Left lung (tissue), 10 donors: ENCODE results near the gene NLRP8. TPM values are rescaled to one million over a fixed set of nuclear protein-coding genes. Genes with fewer than 3 reads are reported as not detected.

Experiments
- ATAC-seq: fragments of 200-7000 bp; cut with Tn5 transposase; one replicate; pipeline ENCODE4 v1.9.1; 2020; ENCODE audit warnings: moderate library complexity
- DNase-seq, 4 donors: peaks; one replicate each; pipeline ENCODE4 v3.0.0-alpha.2; 2013 to 2020
- H3K27ac ChIP-seq, 2 donors: fragments of 200-600 bp; sonication (generic) in 1 of 2; one replicate each; pipeline versions ENCODE4 v1.5.0 to v1.8.0; 2020 to 2021
- H3K27me3 ChIP-seq, 2 donors: fragments of 200-600 bp; sonication (generic) in 1 of 2; one replicate each; pipeline versions ENCODE4 v1.5.0 to v1.8.0; 2020 to 2021
- H3K36me3 ChIP-seq, 2 donors: fragments of 200-600 bp; sonication (generic) in 1 of 2; one replicate each; pipeline versions ENCODE4 v1.5.0 to v1.8.0; 2020 to 2021
- H3K4me1 ChIP-seq, 2 donors: fragments of 200-600 bp; one replicate each; pipeline ENCODE4 v1.8.0; 2021
- H3K4me3 ChIP-seq, 2 donors: fragments of 200-600 bp; sonication (generic) in 1 of 2; one replicate each; pipeline versions ENCODE4 v1.5.0 to v1.8.0; 2020 to 2021; ENCODE audit warnings: mild to moderate bottlenecking in 1 of 2
- H3K9me3 ChIP-seq, 2 donors: fragments of 200-600 bp; sonication (generic) in 1 of 2; one replicate each; pipeline versions ENCODE4 v1.5.0 to v1.8.0; 2020 to 2021
- CTCF ChIP-seq, 2 donors: fragments of 200-600 bp; sonication (generic) in 1 of 2; IDR thresholded peaks; one replicate each; pipeline versions ENCODE4 v1.5.0 to v1.8.0; 2021; ENCODE audit warnings: antibody characterized with exemption in 2 of 2
- intact Hi-C, 2 donors: fragments of 100-400 bp; cut with DNase I; formaldehyde crosslinking; loops; one replicate each; pipeline versions ENCODE4 v1.11.2 to v1.14.2; 2022
- polyA plus RNA-seq, 6 donors: library from polyadenylated mRNA; unstranded; fragments of 120-200 nt; gene quantifications; one replicate each; pipeline ENCODE4 v1.2.1, GENCODE V29; 2013; ENCODE audit not compliant: insufficient read length in 6 of 6
- total RNA-seq, 2 donors: library from RNA; stranded (reverse); fragmentation: NEBNext Ultra II Directional; extraction: Animal tissue kit (Norgen Biotek cat#: 25700); gene quantifications; one replicate each; pipeline ENCODE4 v1.2.1, GENCODE V29; 2021
- donor health status: DM: no; HTN: yes; CAD: no.
- donor health status: DM: no; HTN: no; CAD: no.

NLRP8 gene
- total and polyA plus RNA-seq, 8 donors = 0.04 TPM; not detected in 7

- H3K9me3 ChIP-seq = peaks cover 0 to 21% of the 10 kb centered on the region in 2 donors
- no peak for ATAC-seq
- no peak overlapping the region for H3K27ac ChIP-seq
- H3K4me1 ChIP-seq = no peaks in the 10 kb centered on the region
- peaks cover 0 to 12% of the 10 kb centered on the region in 2 donors for H3K27me3 ChIP-seq
- no peak for TF ChIP-seq CTCF (IDR thresholded peaks at IDR 0.05)
- DNase-seq = no peak
- no peak overlapping the region for H3K4me3 ChIP-seq
- intact Hi-C loops = no loop called here
- H3K36me3 ChIP-seq = no peaks in the 10 kb centered on the region
Observed at GRCh38 chr19:55907746-55908145, 39.9 kb upstream of the NLRP8 start.

GRCh38 chr19:55909801-55910200, 37.8 kb upstream of the NLRP8 start:
- Histone ChIP-seq H3K36me3 (no peaks in the 10 kb centered on the region), H3K27me3 (peaks cover 0 to 12% of the 10 kb centered on the region in 2 donors), H3K4me1 (no peaks in the 10 kb centered on the region), H3K9me3 (peaks cover 0 to 18% of the 10 kb centered on the region in 2 donors), H3K27ac (no peak overlapping the region), H3K4me3 (no peak overlapping the region)
- intact Hi-C loops = no loop called here
- DNase-seq = no peak
- TF ChIP-seq CTCF (IDR thresholded peaks at IDR 0.05) = no peak
- ATAC-seq = no peak

GRCh38 chr19:55912916-55913315, 34.7 kb upstream of the NLRP8 start:
- H3K9me3 ChIP-seq = peaks cover 0 to 29% of the 10 kb centered on the region in 2 donors
- ATAC-seq (no peak), DNase-seq (no peak)
- no peak overlapping the region for H3K4me3 ChIP-seq
- no peak overlapping the region for H3K27ac ChIP-seq
- no peaks in the 10 kb centered on the region for H3K36me3 ChIP-seq
- peaks cover 0 to 12% of the 10 kb centered on the region in 2 donors for H3K27me3 ChIP-seq
- no peak for TF ChIP-seq CTCF (IDR thresholded peaks at IDR 0.05)
- intact Hi-C loops = no loop called here
- no peaks in the 10 kb centered on the region for H3K4me1 ChIP-seq

- H3K4me1 ChIP-seq = no peaks in the 10 kb centered on the region
- DNase-seq (no peak), ATAC-seq (no peak)
- TF ChIP-seq CTCF (IDR thresholded peaks at IDR 0.05) = no peak
- peaks cover 0 to 12% of the 10 kb centered on the region in 2 donors for H3K27me3 ChIP-seq
- H3K27ac ChIP-seq = no peak overlapping the region
- no peak overlapping the region for H3K4me3 ChIP-seq
- no peaks in the 10 kb centered on the region for H3K36me3 ChIP-seq
- H3K9me3 ChIP-seq = peaks cover 0 to 26% of the 10 kb centered on the region in 2 donors
- intact Hi-C loops = no loop called here
Observed at GRCh38 chr19:55913643-55914268, 33.9 kb upstream of the NLRP8 start.

- peaks cover 0 to 10% of the 10 kb centered on the region in 2 donors for H3K27me3 ChIP-seq
- intact Hi-C loops = no loop called here
- no peak for TF ChIP-seq CTCF (IDR thresholded peaks at IDR 0.05)
- no peak overlapping the region for H3K4me3 ChIP-seq
- H3K4me1 ChIP-seq = no peaks in the 10 kb centered on the region
- DNase-seq (no peak), ATAC-seq (no peak)
- no peaks in the 10 kb centered on the region for H3K36me3 ChIP-seq
- no peak overlapping the region for H3K27ac ChIP-seq
- H3K9me3 ChIP-seq = peaks cover 0 to 57% of the 10 kb centered on the region in 2 donors
Observed at GRCh38 chr19:55923556-55923955, 24.1 kb upstream of the NLRP8 start.
